IPS-11a (cell line): Measurements from ENCODE around the gene DHX8.
"Not testable (repeated sequence)": the region's sequence is repeated elsewhere in the genome, so short reads cannot be mapped to it uniquely, and the experiment has no call there.

Experiments
- H3K4me3 ChIP-seq: one replicate; pipeline ENCODE4 v1.5.1; 2013; ENCODE audit warnings: low read depth, low read length, control low read depth

DHX8 gene

DNA sequence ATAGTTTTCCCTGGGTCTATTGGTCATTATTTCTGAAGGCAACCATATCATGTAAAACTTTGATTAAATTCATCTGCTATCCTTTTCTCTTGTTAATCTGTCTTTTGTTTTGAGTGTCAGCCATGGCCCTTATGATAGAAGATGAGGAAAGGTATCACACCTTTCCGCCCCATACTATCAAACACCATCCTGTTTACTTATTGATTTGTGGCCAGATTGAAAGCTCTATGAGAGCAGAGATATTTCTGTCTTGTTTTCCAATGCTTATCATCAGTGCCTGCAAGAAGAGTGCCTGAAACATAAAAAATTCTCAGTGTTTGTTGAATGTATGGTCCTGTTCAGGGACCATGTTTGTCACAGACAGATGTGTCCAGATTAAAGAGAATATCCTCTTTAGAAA is 22.6 kb upstream of the DHX8 start:
- no peak overlapping the region for H3K4me3 ChIP-seq

DNA sequence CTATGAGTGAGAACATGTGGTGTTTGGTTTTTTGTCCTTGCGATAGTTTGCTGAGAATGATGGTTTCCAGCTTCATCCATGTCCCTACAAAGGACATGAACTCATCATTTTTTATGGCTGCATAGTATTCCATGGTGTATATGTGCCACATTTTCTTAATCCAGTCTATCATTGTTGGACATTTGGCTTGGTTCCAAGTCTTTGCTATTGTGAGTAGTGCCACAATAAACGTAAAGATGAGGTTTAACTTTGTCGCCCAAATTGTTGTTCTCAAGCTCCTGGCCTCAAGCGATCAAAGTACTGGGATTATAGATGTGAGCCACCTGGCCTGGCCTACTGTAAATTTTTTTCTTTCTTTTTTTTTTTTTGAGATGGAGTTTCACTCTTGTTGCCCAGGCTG is 21.2 kb upstream of the DHX8 start:
- not testable (repeated sequence) for H3K4me3 ChIP-seq

DNA sequence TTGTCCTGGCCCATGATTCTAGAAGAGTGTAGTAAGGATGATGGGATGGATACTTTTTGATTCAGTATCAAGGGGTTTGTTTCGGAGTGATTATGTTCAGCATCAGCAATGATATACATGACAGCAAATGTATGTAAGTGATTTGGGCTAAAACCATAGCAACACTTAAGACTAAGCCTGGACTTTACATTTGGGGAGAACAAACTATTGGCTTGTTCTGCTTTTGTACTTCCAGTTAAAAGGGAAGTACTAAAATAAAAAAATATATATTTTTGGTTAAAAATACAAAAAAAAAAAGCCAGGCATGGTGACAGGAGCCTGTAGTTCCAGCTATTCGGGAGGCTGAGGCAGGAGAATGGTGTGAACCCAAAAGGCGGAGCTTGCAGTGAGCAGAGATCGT is 20.5 kb upstream of the DHX8 start:
- no peak overlapping the region for H3K4me3 ChIP-seq

DNA sequence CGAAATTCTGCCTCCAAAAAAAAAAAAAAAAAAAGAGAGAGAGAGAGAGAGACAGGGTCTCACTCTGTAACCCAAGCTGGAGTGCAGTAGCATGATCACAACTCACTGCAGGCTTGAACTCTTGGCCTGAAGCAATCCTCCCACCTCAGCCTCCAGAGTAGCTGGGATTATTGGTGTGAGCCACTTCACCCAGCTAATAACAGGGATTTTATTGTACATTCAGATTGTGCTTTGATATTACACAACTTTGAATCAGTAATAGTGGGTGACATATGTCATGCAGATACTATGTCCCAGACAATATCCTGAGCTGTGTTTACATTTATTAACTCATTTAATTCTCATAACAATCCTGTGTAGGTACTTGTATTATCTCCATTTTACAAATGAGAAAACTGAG is 19.7 kb upstream of the DHX8 start:
- no peak overlapping the region for H3K4me3 ChIP-seq

DNA sequence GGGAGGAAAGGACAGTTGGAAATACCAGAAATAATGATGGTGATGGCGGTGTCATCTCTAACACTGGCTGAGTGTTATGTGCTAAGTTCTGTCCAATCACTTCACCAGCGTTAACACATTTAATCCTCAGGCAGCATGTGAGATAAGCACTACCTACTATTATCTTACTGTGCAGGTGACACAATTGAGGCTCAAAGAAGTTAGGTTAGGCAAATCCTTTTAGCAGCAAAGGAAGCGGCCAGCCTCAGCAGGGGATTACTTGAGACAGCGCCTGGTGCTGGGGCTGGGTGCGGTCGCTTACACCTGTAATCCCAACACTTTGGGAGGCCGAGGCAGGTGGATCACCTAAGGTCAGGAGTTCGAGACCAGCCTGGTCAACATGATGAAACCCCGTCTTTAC is 18.7 kb upstream of the DHX8 start:
- H3K4me3 ChIP-seq: no peak overlapping the region

DNA sequence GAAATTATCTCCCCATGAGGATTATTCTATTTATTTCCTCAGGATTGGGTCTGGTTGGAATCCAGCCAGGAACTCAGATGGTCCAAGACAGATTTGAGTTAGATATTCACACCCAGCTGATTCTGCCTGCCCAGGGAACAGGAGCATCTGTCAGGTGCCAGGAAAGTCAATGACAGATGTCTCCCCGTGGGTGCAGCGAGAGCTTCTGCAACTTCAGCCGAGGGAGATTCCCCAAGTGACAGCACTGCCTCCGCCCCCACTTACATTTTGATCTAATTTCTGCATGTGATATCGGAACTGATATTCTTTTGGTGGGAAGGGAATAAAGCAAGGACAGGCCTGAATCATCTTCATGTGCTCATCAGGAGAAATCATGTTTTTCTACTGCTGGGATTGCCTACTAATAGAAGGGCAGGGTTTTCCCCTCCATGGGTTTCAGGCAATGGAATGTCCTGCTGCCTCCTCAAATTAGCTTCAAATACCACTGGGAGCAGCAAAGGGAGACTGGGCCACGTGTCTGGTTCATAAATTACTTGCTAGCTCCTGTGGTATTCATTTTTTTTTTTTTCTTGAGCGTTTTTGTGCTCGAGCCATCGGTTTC is 15.7 kb upstream of the DHX8 start:
- H3K4me3 ChIP-seq: no peak overlapping the region

DNA sequence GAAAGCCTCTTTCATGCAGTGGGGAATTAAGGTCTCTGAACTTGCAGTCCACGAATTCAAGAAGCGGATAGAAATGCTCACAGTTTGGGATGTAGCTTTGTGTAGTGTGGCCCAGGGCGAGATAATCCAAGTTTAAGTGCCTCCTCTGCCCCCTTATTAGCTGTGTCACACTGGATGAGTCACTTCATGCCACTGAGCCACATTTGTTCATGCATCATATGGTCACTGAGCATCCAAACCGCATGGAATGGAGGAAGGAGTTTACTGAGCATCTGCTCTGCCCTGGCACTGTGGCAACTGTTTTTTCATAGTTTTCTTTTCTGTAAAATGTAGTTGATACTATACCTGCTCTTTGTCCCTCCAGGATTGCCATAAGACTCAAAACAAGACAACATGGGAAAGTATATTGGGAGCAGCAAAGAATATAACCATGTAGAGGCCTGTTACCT is 15.1 kb upstream of the DHX8 start:
- no peak overlapping the region for H3K4me3 ChIP-seq

DNA sequence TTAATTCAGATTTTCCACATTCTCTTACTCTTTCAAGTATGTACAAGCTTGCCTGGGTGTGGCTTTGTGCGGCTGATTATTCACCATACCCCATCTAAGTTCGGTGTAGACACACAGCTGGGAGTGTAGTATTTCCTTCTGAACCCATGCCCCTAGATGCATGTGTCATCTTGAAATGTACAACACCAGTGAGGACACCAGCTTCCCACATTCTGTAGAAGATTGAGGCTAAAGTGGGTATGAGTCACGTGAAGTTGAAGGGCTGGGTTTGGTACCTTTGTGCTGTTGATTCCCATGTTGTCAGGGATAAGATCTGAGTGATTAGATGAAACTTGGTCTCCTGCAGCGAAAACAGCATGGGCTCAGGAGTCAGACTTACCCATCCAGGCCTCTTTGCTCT is 14.6 kb upstream of the DHX8 start:
- H3K4me3 ChIP-seq: no peak overlapping the region

DNA sequence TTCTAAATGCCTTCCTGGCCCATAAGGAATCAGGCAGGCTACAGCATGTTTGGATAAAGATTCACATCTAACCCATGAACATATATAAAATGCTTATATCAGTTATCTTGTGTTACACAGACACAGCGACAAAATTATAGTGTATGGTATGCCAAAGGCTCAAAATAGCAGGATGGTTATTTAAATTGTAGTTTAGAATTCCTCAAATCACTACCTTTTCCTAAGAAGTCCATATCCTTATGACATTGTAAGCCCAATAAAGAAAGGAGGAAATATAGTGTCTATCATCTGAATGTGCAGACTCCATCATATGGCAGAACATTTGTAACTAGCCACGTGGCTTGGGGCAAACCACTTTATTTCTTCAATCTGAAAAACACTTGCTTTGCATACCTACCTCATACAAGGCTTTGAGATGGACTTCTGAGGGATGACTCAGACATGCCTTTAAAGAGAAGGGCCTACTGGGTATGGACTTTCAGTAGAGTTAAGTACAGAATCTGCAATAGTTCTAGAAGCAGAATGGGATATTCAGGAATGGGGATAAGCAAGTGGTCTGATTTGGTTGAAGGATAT is 12.1 kb upstream of the DHX8 start:
- no peak overlapping the region for H3K4me3 ChIP-seq

DNA sequence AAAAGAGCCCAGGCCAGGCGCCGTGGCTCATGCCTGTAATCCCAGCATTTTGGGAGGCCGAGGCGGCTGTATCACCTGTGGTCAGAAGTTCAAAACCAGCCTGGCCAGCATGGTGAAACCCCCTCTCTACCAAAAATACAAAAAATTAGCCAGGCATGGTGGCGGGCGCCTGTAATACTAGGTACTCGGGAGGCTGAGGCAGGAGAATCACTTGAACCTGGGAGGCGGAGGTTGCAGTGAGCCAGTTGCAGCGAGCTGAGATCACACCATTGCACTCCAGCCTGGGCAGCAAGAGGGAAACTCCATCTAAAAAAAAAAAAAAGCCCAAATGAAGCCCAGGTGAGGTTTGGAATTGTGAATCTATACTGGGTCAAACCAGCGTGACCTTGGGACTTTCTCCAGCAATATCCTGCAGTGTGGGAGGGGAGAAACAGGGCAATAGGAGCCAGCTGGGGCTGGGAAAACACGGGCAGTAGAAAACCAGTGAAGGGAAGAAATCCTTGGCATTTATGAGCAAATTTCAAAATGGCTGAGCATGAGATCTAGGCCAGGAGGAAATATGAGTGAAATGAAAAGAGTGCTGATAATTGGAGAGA is 8.2 kb upstream of the DHX8 start:
- H3K4me3 ChIP-seq: no peak overlapping the region

DNA sequence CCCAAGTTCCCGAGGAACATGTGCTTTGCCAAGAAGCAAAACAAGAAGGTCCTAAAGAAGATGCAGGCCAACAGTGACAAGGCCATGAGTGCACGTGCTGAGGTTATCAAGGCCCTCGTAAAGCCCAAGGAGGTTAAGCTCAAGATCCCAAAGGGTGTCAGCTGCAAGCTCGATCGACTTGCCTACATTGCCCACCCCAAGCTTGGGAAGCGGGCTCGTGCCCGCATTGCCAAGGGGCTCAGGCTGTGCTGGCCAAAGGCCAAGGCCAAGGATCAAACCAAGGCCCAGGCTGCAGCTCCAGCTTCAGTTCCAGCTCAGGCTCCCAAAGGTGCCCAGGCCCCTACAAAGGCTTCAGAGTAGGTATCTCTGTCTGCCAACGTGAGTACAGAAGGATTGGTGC is 7.5 kb upstream of the DHX8 start:
- H3K4me3 ChIP-seq: not testable (repeated sequence)

DNA sequence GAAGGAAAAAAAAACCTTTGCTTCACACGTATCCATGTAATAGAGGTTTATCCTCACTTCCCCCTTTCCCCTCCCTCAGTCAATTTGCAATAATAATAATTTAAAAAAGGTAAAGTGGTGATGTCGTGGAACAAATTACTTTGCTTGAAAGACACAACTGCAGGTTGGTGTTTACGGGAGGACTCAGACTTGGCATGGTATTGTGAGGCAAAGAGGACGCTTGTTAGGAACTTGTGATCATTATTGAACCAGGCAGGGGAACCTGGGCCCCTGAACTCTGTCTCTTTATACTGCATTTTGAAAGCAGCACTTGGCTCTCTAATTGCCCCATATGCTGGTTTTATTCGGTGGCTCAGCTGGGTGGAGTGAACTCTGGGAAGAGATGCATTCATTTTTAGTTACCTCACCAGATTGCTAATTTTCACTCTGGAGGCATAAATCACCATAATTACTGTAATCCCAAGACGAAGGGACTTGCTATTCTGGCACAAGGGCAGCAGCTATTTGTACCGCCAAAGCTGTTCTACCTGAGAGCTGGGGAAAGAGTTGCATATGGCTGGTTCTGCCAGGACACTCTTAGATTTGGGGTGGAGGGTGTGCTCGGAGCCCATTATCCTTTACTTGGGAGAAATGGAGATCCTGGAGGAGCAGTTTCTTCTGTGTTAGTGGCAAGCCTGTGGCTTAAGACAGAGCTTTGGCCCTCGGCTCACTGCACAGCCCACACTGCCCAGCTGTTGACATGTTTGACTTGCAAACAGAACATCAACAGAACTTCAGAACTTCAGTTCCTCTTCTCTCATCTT is 5.7 kb upstream of the DHX8 start:
- H3K4me3 ChIP-seq: no peak overlapping the region

DNA sequence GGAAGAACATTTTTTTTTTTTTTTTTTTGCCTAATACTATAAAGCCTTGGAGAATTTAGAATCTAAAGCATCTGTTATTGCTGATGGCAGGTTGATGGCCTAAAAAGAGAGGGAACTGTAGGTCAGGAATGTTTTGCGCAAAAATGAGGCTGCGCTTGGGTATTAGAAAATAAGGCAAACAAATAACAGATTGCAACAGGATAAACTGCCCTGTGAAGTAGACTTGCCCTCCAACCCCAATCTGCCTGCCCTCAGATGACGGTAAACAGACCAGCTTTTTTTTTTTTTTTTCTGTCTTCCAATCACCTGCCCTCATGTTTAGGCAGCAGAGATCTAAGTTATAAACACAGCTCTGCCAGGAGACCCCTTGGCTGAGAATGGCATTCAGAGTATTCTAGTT is 3.8 kb upstream of the DHX8 start:
- no peak overlapping the region for H3K4me3 ChIP-seq

DNA sequence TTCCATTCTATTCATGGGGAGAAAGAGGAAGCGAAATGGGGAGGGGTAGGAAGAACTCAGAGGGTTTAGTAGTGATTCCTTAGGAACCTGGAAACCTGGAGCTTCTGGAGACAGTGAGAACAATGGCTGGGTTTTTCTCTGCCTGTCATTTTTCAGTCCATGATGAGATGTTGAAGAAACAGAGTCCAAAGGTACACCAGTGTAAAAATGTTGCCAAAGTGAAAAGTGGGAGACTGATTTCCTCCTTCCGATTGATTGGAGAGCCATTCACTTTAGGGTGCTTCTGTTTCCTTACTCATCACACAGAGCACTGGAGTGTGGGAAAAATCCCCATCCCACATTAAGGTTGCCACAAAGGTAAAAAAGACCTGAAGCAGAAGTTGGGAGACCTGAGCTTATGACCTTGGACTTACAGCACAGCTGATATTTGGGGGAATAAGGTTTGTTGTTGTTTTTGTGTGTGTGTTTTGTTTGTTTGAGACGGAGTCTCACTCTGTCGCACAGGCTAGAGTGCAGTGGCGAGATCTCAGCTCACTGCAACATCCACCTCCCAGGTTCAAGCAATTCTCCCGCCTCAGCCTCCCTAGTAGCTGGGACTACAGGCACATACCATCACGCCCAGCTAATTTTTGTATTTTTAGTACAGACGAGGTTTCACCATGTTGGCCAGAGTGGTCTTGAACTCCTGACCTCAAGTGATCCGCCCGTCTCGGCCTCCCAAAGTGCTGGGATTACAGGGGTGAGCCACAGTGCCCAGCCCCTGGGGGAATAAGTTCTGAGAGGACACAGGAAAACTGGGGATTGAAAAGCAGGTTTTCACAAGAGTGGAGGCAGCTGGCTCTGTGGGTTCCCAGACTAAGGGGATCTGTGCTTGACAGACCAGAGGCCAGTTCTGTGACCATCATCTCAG is 1.4 kb upstream of the DHX8 start:
- H3K4me3 ChIP-seq: no peak overlapping the region

DNA sequence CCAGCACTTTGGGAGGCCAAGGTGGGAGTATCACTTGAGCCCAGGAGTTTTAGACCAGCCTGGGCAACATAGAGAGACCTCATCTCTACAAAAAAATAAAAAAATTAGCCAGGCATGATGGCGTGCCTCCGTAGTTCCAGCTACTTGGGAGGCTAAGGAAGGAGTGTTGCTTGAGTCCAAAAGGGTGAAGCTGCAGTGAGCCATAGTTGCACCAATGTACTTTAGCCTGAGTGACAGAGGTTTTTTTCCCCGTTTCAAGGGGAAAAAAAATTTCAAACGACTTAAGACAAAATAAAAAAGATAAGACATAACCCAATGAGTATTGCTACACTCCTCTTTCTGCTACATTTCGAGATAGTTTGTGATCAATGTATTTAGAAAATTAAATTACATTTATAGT is 6.8 kb downstream of the DHX8 start:
- H3K4me3 ChIP-seq: no peak overlapping the region

DNA sequence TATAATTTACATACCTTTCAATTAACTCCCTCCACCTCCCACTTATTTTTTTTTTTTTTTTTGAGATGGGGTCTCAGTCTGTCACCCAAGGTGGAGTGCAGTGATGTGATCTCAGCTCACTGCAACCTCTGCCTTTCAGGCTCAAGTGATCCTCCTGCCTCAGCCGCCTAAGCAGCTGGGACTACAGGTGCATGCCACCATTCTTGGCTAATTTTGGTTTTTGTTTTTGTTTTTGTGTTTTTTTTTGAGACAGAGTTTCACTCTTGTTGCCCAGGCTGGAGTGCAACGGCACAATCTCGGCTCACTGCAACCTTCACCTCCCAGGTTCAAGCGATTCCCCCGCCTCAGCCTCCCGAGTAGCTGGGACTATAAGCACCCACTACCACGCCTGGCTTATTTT is 25.7 kb downstream of the DHX8 start:
- H3K4me3 ChIP-seq: not testable (repeated sequence)

DNA sequence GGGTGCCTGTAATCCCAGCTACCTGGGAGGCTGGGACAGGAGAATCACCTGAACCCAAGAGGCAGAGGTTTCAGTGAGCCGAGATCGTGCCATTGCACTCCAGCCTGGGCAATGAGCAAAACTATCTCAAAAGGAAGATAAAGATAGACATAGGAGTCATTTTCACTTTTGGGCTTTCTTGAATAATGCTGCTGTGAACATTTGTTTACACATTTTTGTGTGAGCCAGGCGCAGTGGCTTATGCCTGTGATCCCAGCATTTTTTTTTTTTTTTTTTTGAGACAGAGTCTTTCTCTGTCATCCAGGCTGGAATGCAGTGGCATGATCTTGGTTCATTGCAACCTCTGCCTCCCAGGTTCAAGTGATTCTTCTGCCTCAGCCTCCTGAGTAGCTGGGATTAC is 27.4 kb downstream of the DHX8 start:
- H3K4me3 ChIP-seq: not testable (repeated sequence)

DNA sequence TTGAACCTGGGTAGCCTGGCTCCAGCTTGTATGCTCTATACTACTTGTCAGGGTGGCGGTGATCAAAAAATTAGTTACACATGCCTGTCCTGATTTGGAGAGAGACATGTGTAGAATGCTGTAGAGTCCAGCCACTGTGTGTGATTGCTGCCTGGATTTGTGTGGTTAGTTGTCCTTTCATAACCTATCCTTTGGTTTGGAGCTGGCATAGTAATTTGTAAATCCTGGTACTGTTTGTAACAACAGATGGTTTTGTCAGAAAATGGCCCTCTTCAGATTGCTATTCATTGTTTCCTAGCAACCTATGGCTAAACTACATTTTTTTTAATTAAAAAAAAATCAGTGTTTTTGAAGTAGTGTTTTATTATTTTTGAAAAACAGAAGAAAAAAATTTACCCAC is 31.9 kb downstream of the DHX8 start:
- no peak overlapping the region for H3K4me3 ChIP-seq

DNA sequence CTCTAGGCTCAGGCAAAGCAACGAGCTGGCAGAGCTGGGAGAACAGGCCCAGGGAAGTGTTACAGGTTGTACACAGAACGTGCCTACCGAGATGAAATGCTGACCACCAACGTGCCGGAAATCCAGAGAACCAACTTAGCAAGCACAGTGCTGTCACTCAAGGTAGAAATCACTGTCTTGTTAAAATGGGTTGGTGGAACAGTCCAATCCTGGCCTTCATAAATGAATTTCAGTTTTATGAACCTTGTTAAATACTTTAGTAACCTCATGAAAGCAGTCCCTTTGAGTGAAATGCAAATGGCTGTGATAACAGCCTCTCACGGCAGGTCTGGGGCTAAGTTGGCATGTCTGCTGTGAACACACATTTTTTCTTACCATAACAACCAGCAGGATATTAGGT is 33.4 kb downstream of the DHX8 start:
- H3K4me3 ChIP-seq: no peak overlapping the region

DNA sequence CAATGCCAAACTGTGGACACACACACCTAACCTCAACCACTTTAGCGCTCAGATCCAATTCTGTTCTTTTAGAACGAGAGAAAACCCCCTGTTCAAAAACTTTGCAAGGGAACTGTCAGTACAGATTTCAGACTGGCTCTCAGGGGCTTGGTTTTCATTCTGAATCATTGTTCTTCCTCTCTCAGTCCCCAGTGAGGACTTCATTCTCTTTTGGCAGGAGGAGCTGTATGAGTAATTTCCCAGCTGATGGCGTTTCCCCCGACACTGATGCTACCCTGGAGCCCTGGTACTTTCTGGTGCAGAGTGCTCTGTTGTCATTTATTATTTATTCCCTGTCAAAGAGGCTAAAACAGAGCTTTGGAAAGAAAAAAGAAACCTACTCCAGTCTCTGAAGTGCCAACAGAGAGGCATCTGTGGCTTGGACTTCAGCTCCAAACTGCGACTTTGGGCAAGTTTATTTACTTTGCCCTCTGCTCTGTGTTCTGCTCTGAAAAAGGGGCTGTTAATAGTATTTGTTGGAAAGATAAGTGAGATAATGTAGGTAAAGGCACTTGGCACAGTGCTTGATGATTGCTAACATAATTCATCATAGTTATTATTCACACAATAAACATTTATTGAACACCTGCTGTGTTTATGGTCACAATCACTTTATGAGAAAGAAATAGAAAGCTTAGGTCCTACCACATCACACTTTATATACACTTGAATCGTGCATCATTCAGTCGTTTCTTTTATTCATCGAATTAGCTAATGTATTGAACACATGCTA is 34.0 kb downstream of the DHX8 start:
- no peak overlapping the region for H3K4me3 ChIP-seq
